ENCODE results near the gene TLN1. TPM values are rescaled to one million over a fixed set of nuclear protein-coding genes. Genes with fewer than 3 reads are reported as not detected.

Gene TLN1
- total and polyA plus RNA-seq, 2 donors (not counting 1 experiment from before 2014, with no cell fraction given) = 102 to 280 TPM

- TF ChIP-seq EZH2 (IDR thresholded peaks at IDR 0.05; ENCODE audit: borderline replicate concordance, insufficient read depth, low read depth, low read length, poor library complexity, severe bottlenecking) = no peak
- no peak for TF ChIP-seq CTCF (IDR thresholded peaks at IDR 0.05)
- Histone ChIP-seq H3K4me1 (ENCODE audit: control insufficient read depth in 2 of 2, insufficient read depth in 2 of 2, low read length in 2 of 2) (peaks cover 24 to 36% of the 10 kb centered on the region in 2 donors), H3K27me3 (replicated peaks in 1 of 4; ENCODE audit: control extremely low read depth in 1 of 4, control insufficient read depth in 3 of 4, insufficient read depth in 4 of 4, low read length in 3 of 4) (peaks cover 0 to 14% (median 3%) of the 10 kb centered on the region in 4 experiments), H4K20me1 (ENCODE audit: control insufficient read depth, insufficient read depth, low read length, poor library complexity, severe bottlenecking) (no peaks in the 10 kb centered on the region), H3K4me3 (ENCODE audit: control extremely low read depth in 1 of 5, extremely low read depth in 1 of 5, insufficient read depth in 1 of 5, low read depth in 2 of 5, low read length in 4 of 5) (peak overlapping the region in 1 of 5 experiments; percentile 28), H3K9me3 (ENCODE audit: control extremely low read depth in 1 of 3, control insufficient read depth in 2 of 3, insufficient read depth in 1 of 3, low read length in 2 of 3) (peaks cover 0 to 4% (median 0%) of the 10 kb centered on the region in 3 donors), H3K79me2 (ENCODE audit: control insufficient read depth, insufficient read depth, low read length) (no peaks in the 10 kb centered on the region), H2AFZ (ENCODE audit: insufficient read depth, low read depth, low read length, poor library complexity, severe bottlenecking) (no peak overlapping the region), H3K4me2 (replicated peaks; ENCODE audit: low read depth, low read length, poor library complexity, severe bottlenecking) (peak overlapping the region; percentile 53), H3K36me3 (replicated peaks in 1 of 2; ENCODE audit: control extremely low read depth in 1 of 2, control insufficient read depth in 1 of 2, extremely low read depth in 1 of 2, insufficient read depth in 2 of 2, low read length in 1 of 2) (no peaks in the 10 kb centered on the region), H3K27ac (ENCODE audit: low read length in 2 of 2) (no peak overlapping the region), H3K9ac (ENCODE audit: low read length) (no peak overlapping the region)
- intact Hi-C loops (cut with micrococcal nuclease) = no loop called here
- H3K4me1 Mint-ChIP-seq = peaks cover 30% of the 10 kb centered on the region
- no peak overlapping the region for H3K27ac Mint-ChIP-seq
- H3K27me3 Mint-ChIP-seq = peaks cover 4% of the 10 kb centered on the region
- ATAC-seq (ENCODE audit: low read depth) (no peak), DNase-seq (no peak)
- POLR2A ChIA-PET = interaction anchor here (0.6 to 1.7 kb wide), 4 partner anchors 10 to 30 kb away, joined by 3 to 7 read pairs (median 3); partner anchors contain the start of genes CCDC107 and RMRP
- H3K4me3 Mint-ChIP-seq = no peak overlapping the region
- CTCF ChIA-PET = interaction anchor here (1.4 to 3.7 kb wide), 5 partner anchors 9 to 22 kb away, joined by 4 to 34 read pairs (median 7); partner anchors contain the start of genes ARHGEF39, CCDC107, RMRP and TPM2
- WGBS (ENCODE audit: insufficient coverage) = 91% methylated on average over 7 of the region's 8 CpGs
- no peaks in the 10 kb centered on the region for H3K9me3 Mint-ChIP-seq (ENCODE audit: insufficient read depth)
These were observed 52.1 kb downstream of the TLN1 start for GRCh38 chr9:35679766-35680330.

- Mint-ChIP-seq H3K4me1 (peaks cover 35% of the 10 kb centered on the region), H3K27me3 (peaks cover 9% of the 10 kb centered on the region), H3K4me3 (no peak overlapping the region), H3K27ac (peak overlapping the region; percentile 73), H3K9me3 (ENCODE audit: insufficient read depth) (no peaks in the 10 kb centered on the region)
- Histone ChIP-seq H3K27me3 (replicated peaks in 1 of 4; ENCODE audit: control extremely low read depth in 1 of 4, control insufficient read depth in 3 of 4, insufficient read depth in 4 of 4, low read length in 3 of 4) (peaks cover 0 to 14% (median 3%) of the 10 kb centered on the region in 4 experiments), H3K27ac (ENCODE audit: low read length in 2 of 2) (no peak overlapping the region), H3K9me3 (ENCODE audit: control extremely low read depth in 1 of 3, control insufficient read depth in 2 of 3, insufficient read depth in 1 of 3, low read length in 2 of 3) (peaks cover 0 to 4% (median 0%) of the 10 kb centered on the region in 3 donors), H2AFZ (ENCODE audit: insufficient read depth, low read depth, low read length, poor library complexity, severe bottlenecking) (no peak overlapping the region), H4K20me1 (ENCODE audit: control insufficient read depth, insufficient read depth, low read length, poor library complexity, severe bottlenecking) (no peaks in the 10 kb centered on the region), H3K4me1 (ENCODE audit: control insufficient read depth in 2 of 2, insufficient read depth in 2 of 2, low read length in 2 of 2) (peaks cover 24 to 36% of the 10 kb centered on the region in 2 donors), H3K4me2 (replicated peaks; ENCODE audit: low read depth, low read length, poor library complexity, severe bottlenecking) (no peak overlapping the region), H3K9ac (ENCODE audit: low read length) (no peak overlapping the region), H3K4me3 (ENCODE audit: control extremely low read depth in 1 of 5, extremely low read depth in 1 of 5, insufficient read depth in 1 of 5, low read depth in 2 of 5, low read length in 4 of 5) (no peak overlapping the region), H3K79me2 (ENCODE audit: control insufficient read depth, insufficient read depth, low read length) (no peaks in the 10 kb centered on the region), H3K36me3 (replicated peaks in 1 of 2; ENCODE audit: control extremely low read depth in 1 of 2, control insufficient read depth in 1 of 2, extremely low read depth in 1 of 2, insufficient read depth in 2 of 2, low read length in 1 of 2) (no peaks in the 10 kb centered on the region)
- ChIA-PET CTCF (interaction anchor here (0.6 to 3.7 kb wide), 5 partner anchors 10 to 647 kb away, joined by 3 to 34 read pairs (median 7); partner anchors contain the start of genes ARHGEF39 and TPM2), POLR2A (interaction anchor here (1.1 kb wide), 1 partner anchor 19 kb away, joined by 3 read pairs; no protein-coding TSS in a partner anchor)
- intact Hi-C loops (cut with micrococcal nuclease) = no loop called here
- ATAC-seq (ENCODE audit: low read depth) (no peak), DNase-seq (no peak)
- 100% methylated on average over 3 of the region's 5 CpGs for WGBS (ENCODE audit: insufficient coverage)
- TF ChIP-seq EZH2 (IDR thresholded peaks at IDR 0.05; ENCODE audit: borderline replicate concordance, insufficient read depth, low read depth, low read length, poor library complexity, severe bottlenecking) (no peak), CTCF (IDR thresholded peaks at IDR 0.05) (no peak)
These were observed 52.9 kb downstream of the TLN1 start for GRCh38 chr9:35679091-35679490.
